AG04450 (cell line): ENCODE results near the gene MYO18A. TPM values are rescaled to one million over a fixed set of nuclear protein-coding genes. Genes with fewer than 3 reads are reported as not detected.
"Not testable (repeated sequence)": the region's sequence is repeated elsewhere in the genome, so short reads cannot be mapped to it uniquely, and the experiment has no call there.

ENCODE experiments used
- CTCF ChIA-PET: fragments of 300-600, 350-600 bp; formaldehyde crosslinking; extraction: SDS; loops from one replicate; lab custom pipeline; 2022; ENCODE audit warnings: antibody characterized with exemption, inconsistent platforms; lab: Charles Lee
- POLR2A ChIA-PET: fragments of 350-600 bp; formaldehyde crosslinking; extraction: SDS; loops from one replicate; lab custom pipeline; 2021; ENCODE audit warnings: antibody characterized with exemption, inconsistent platforms; lab: Yijun Ruan, JAX
- DNase-seq: peaks from one replicate; pipeline ENCODE4 v3.0.0-alpha.2; 2011; ENCODE audit warnings: low read depth, low spot score
- H3K27ac ChIP-seq: one replicate; pipeline ENCODE4 v1.5.1; 2012; ENCODE audit warnings: low read depth, low read length, control low read depth
- H3K27me3 ChIP-seq: one replicate; pipeline ENCODE4 v1.6.0; 2012; ENCODE audit warnings: low read length; ENCODE audit not compliant: control insufficient read depth, insufficient read depth
- H3K4me3 ChIP-seq: 2 replicates; pipeline ENCODE4 v1.5.1; 2011; ENCODE audit warnings: mild to moderate bottlenecking, low read depth, low read length, control low read depth
- H3K9me3 ChIP-seq: 2 replicates; pipeline ENCODE4 v1.5.1; 2012; ENCODE audit warnings: low read length; ENCODE audit not compliant: control insufficient read depth, insufficient read depth
- CTCF ChIP-seq: IDR thresholded peaks from 2 replicates; pipeline ENCODE4 v1.5.1; 2011; ENCODE audit warnings: low read depth, low read length, control low read depth, inconsistent platforms
- polyA plus RNA-seq: library from polyadenylated mRNA; depleted of rRNA; stranded (reverse); fragments of >200 nt; gene quantifications from 2 replicates; pipeline ENCODE4 v1.2.3, GENCODE V29; 2011

MYO18A gene
- polyA plus RNA-seq, 1 experiment = 9.8 TPM

- no peak for TF ChIP-seq CTCF
- H3K4me3 ChIP-seq = no peak overlapping the region
- POLR2A ChIA-PET = no interaction called here
- H3K27me3 ChIP-seq = no peaks in the 10 kb centered on the region
- CTCF ChIA-PET = interaction anchor here (1.2 to 2.8 kb wide), 2 partner anchors 20 to 126 kb away, joined by 4 to 8 read pairs; no protein-coding TSS in a partner anchor
- no peaks in the 10 kb centered on the region for H3K9me3 ChIP-seq
- no peak overlapping the region for H3K27ac ChIP-seq
- DNase-seq = no peak
Observed at GRCh38 chr17:29091606-29092289, 88.5 kb downstream of the MYO18A start.

GRCh38 chr17:29090750-29091605 is 89.2 kb downstream of the MYO18A start:
- TF ChIP-seq CTCF = no peak
- Histone ChIP-seq H3K9me3 (no peaks in the 10 kb centered on the region), H3K27ac (no peak overlapping the region), H3K27me3 (no peaks in the 10 kb centered on the region), H3K4me3 (no peak overlapping the region)
- DNase-seq = no peak
- ChIA-PET CTCF (interaction anchor here (0.9 to 2.8 kb wide), 4 partner anchors 21 to 125 kb away, joined by 3 to 8 read pairs (median 4); no protein-coding TSS in a partner anchor), POLR2A (no interaction called here)

GRCh38 chr17:29090108-29090507 is 90.1 kb downstream of the MYO18A start:
- CTCF ChIA-PET = interaction anchor here (0.9 to 2.8 kb wide), 3 partner anchors 21 to 125 kb away, joined by 3 to 8 read pairs (median 3); no protein-coding TSS in a partner anchor
- POLR2A ChIA-PET = no interaction called here

GRCh38 chr17:29089601-29090044 is 90.6 kb downstream of the MYO18A start:
- CTCF ChIA-PET = interaction anchor here (0.9 to 2.8 kb wide), 3 partner anchors 22 to 124 kb away, joined by 3 to 8 read pairs (median 3); no protein-coding TSS in a partner anchor
- POLR2A ChIA-PET = no interaction called here

More at GRCh38 chr17:29090108-29090507, 90.1 kb downstream of the MYO18A start:
- H3K27ac ChIP-seq = no peak overlapping the region
- no peaks in the 10 kb centered on the region for H3K27me3 ChIP-seq
- no peaks in the 10 kb centered on the region for H3K9me3 ChIP-seq
- no peak overlapping the region for H3K4me3 ChIP-seq
- no peak for TF ChIP-seq CTCF
- no peak for DNase-seq

GRCh38 chr17:29088782-29089181 is 91.4 kb downstream of the MYO18A start:
- CTCF ChIA-PET = interaction anchor here (1.6 kb wide), 1 partner anchor 28 kb away, joined by 3 read pairs; no protein-coding TSS in a partner anchor
- H3K9me3 ChIP-seq, POLR2A ChIA-PET, H3K27ac ChIP-seq, DNase-seq, H3K4me3 ChIP-seq, H3K27me3 ChIP-seq: not testable (repeated sequence)

More at GRCh38 chr17:29089601-29090044, 90.6 kb downstream of the MYO18A start:
- no peak for DNase-seq
- no peak overlapping the region for H3K4me3 ChIP-seq
- H3K9me3 ChIP-seq = no peaks in the 10 kb centered on the region
- no peaks in the 10 kb centered on the region for H3K27me3 ChIP-seq
- H3K27ac ChIP-seq = no peak overlapping the region
- TF ChIP-seq CTCF = no peak
